ENCODE measurements around the gene NAA10.
A peak's percentile ranks its signal among the peaks of the same experiment; 100 is the strongest.

NAA10 gene

GRCh38 chrX:153967536-153968224, 32.8 kb upstream of the NAA10 start:
- no peak for DNase-seq (ENCODE audit: low read depth in 2 of 3, low spot score in 2 of 3)

GRCh38 chrX:153966841-153967535, 32.2 kb upstream of the NAA10 start:
- no peak for DNase-seq (ENCODE audit: low read depth in 2 of 3, low spot score in 2 of 3)

DNA sequence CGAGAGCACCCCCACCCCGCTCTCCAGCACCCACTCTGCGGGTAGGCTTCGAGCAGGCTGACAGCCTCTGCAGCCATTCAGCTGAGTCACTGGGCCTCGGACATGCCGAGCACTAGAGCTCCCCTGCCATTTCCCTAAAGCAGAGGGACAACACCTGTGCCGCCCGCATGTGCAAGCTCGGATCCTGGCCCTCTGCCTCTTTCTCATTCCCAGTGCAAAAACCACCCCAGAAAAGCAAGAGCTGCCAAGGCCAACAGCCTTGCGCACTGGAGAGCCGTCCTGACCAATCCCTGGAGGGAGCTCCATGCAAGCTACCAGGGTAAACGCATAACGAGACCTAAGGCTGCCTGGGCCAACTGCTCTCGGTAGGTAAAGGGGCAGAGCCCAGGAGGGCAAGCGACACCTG, 31.4 kb upstream of the NAA10 start:
- no peak for DNase-seq (ENCODE audit: low read depth in 2 of 3, low spot score in 2 of 3)

- no peak for DNase-seq (ENCODE audit: low read depth in 2 of 3, low spot score in 2 of 3)
Observed at GRCh38 chrX:153965406-153965805, 30.6 kb upstream of the NAA10 start.

GRCh38 chrX:153964105-153964504, 29.3 kb upstream of the NAA10 start:
- DNase-seq (ENCODE audit: low read depth in 2 of 3, low spot score in 2 of 3) = no peak

- no peak for DNase-seq (ENCODE audit: low read depth in 2 of 3, low spot score in 2 of 3)
Observed at GRCh38 chrX:153963546-153963945, 28.7 kb upstream of the NAA10 start.

- no peak for DNase-seq (ENCODE audit: low read depth in 2 of 3, low spot score in 2 of 3)
Observed at GRCh38 chrX:153961292-153961691, 26.5 kb upstream of the NAA10 start.

- no peak for DNase-seq (ENCODE audit: low read depth in 2 of 3, low spot score in 2 of 3)
Observed at GRCh38 chrX:153960786-153961185, 25.9 kb upstream of the NAA10 start.

GRCh38 chrX:153960077-153960476, 25.2 kb upstream of the NAA10 start:
- no peak for DNase-seq (ENCODE audit: low read depth in 2 of 3, low spot score in 2 of 3)

DNA sequence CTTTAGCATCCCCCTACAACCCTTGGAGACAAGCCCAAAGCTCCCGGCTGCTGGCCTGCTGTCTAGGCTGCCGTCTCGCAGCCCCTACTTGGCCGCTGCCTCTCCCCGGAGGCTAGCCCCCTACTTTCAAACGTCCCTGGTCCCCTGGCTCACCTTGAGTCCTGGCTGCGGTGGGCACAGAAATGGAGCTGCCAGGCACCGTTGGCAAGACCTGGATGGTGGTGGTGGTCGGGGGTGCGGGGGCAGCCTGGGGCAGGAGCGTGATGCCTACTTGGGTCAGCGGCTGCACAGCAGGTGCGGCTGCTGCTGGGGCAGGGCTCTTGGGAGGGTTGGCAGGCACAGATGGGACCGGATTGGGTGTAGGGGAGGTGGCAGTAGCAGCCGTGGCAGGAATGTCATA, 24.8 kb upstream of the NAA10 start:
- DNase-seq (ENCODE audit: low read depth in 2 of 3, low spot score in 2 of 3) = no peak

- DNase-seq (ENCODE audit: low read depth in 2 of 3, low spot score in 2 of 3) = no peak
Observed at GRCh38 chrX:153958605-153959004, 23.8 kb upstream of the NAA10 start.

GRCh38 chrX:153957224-153957623, 22.4 kb upstream of the NAA10 start:
- no peak for DNase-seq (ENCODE audit: low read depth in 2 of 3, low spot score in 2 of 3)

- no peak for DNase-seq (ENCODE audit: low read depth in 2 of 3, low spot score in 2 of 3)
Observed at GRCh38 chrX:153956044-153956907, 21.4 kb upstream of the NAA10 start.

DNA sequence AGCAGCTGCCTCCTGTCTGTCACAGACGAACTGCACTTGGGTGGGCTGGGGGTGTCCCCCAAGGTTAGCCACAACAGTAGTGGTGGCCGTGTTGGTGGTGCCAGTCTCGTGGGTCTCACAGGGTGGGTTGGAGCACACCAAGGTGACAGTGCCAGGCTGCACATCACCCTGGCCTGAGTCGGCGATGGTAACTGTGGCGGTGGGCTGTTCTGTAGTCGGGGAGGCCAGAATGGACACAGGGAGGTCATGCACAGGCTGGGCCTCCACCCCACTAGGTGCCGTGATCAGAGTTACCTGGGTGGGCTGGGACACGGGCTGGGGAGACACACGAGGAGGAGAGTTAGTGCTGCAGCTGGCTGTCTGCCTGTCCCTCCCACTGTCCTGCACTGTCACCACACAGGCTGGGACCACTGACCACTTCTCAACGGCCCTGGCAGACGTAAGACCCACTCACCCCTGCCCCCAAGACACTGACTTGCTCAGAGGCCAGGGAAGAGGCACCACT, 20.4 kb upstream of the NAA10 start:
- no peak for DNase-seq (ENCODE audit: low read depth in 2 of 3, low spot score in 2 of 3)

GRCh38 chrX:153954558-153955227, 19.9 kb upstream of the NAA10 start:
- no peak for DNase-seq (ENCODE audit: low read depth in 2 of 3, low spot score in 2 of 3)

DNA sequence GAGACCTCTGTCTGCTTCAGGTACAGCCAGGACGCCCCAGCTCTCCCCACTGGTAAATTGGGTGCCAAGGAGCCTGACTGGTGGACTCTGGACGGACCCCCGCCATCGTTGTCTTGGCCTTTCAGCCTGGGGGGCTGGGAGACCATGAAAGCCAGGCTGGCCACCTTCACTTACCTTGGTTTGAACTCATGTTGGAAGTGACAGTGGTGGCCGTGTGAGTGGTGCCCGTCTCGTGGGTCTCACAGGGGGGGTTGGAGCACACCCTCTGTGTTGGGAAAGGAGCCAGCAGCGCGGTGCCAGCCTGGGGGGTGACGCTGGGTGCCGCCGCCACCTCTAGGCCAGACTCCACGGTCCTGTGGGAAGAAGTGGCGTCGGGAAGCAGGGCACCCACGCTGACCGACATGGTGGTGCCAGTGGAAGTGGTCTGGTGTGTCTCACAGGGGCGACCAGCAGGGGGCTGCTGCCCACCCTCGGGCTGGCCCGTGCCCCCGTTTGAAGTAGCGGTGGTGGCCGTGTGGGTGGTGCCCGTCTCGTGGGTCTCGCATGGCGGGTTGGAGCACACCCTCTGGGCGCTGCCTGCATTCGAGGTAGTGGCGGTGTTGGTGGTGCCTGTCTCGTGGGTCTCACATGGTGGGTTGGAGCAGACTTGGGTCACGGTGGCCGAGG, 19.2 kb upstream of the NAA10 start:
- no peak for DNase-seq (ENCODE audit: low read depth in 2 of 3, low spot score in 2 of 3)

DNA sequence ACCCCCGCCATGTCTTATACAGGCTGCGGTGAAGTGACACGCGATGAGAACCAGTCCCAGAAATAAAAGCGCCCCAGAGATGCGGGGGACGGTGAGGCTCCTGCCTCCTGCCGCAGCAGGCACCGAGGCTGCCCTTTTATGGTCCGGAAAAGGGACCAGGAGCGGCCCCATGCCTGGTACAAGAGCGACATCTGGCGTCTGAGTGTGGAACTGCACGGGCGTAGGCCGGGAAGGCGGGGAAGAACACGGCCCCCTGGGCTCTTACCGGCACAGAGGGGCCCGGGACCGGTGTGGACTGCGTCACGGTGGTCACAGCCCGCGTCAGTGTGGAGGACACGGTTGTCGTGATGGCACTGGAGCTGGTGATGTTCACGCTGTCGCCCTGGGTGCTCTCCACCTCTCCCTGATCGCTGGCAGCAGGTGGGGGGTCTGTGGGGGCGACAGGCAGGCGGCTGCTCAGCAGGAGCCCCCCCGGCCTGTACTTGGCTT, 18.5 kb upstream of the NAA10 start:
- DNase-seq (ENCODE audit: low read depth in 2 of 3, low spot score in 2 of 3) = peak; percentile 57 to 91 (median 64)

DNA sequence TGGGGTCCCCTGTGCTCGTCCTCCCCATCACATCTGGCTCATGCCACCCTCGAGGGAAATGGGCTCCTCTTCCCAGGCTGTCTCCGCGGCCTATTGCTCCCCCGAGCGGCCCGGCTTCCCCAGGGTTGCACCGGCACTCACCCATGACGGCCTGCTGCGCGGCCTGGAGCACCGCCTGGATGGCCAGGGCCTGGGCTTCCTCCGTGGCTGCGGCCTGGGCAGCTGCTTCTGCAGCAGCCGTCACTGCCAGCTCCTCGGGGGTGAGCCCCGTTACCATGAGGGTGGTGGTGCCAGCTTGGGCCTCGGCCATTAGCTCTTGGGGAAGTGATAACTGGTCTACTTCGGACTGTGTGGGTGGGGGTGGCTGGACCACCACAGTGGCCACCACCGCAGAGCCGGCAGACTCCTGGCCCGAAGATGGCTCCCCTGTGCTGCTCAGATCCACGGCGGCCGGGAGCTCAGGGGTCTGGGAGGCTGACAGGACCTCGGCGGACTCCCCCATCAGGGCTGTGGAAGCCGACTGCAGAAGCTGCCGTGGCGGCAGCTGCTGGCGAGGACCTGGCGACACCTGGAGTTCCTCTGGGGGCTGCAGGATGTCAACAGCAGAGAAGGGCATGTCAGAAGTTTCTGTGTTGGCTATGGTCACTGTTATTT, 17.7 kb upstream of the NAA10 start:
- DNase-seq (ENCODE audit: low read depth in 2 of 3, low spot score in 2 of 3) = no peak

DNA sequence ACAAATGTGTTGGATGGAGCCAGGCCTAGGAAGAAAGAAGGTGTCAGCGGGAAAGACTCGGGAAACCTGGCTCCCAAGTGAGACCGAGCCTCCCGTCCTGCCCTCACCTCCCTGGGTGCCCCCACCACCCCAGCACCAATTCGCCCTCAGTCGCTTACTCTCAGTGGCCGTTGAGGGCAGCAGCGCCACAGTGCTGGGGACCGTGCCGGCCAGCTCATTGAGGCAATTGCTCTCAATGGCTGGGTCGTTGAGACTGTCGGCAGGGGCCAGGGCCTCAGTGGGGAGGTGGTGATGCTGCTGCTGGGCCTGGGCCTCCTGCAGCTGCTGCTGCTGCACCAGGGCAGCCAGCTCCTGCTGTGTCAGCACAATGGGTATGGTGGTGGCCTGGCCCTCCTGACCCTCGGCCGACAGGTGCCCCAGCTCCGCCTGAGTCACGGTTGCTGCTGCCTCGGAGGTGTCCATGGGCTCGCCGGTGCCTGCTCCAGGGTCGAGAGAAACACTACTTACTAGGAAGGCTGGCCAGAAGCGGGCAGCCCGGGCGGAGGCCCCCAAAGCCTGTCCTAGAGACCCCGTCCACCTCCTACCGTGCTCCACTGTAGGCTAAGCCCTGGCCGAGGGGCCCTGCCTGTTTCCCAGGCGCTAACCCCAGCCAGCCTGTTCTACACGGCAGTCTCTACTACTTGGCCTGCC, 17.0 kb upstream of the NAA10 start:
- DNase-seq (ENCODE audit: low read depth in 2 of 3, low spot score in 2 of 3) = no peak

All from activated CD8-positive, alpha-beta memory T cell treated with anti-CD3 and anti-CD28 coated beads for 48 hours (primary cell).